Hematopoietic multipotent progenitor cell treated with erythropoietin and hydrocortisone succinate and interleukin-3 and kit ligand, for 6 days (in vitro differentiated cells): ENCODE results near the gene SYNDIG1.

Source experiments
- DNase-seq: peaks from one replicate; pipeline ENCODE4 v3.0.0-alpha.2; 2015

Gene SYNDIG1

GRCh38 chr20:24473435-24474223 is 4.2 kb downstream of the SYNDIG1 start:
- no peak for DNase-seq

GRCh38 chr20:24477831-24478547 is 8.6 kb downstream of the SYNDIG1 start:
- no peak for DNase-seq

GRCh38 chr20:24478584-24478983 is 9.2 kb downstream of the SYNDIG1 start:
- DNase-seq = no peak

- no peak for DNase-seq
Measured at GRCh38 chr20:24479106-24479505, 9.7 kb downstream of the SYNDIG1 start.

- no peak for DNase-seq
Measured at GRCh38 chr20:24479595-24479994, 10.2 kb downstream of the SYNDIG1 start.

- no peak for DNase-seq
Measured at GRCh38 chr20:24480509-24480908, 11.1 kb downstream of the SYNDIG1 start.

- no peak for DNase-seq
Measured at GRCh38 chr20:24481173-24481572, 11.7 kb downstream of the SYNDIG1 start.

- no peak for DNase-seq
Measured at GRCh38 chr20:24483435-24484080, 14.1 kb downstream of the SYNDIG1 start.

- no peak for DNase-seq
Measured at GRCh38 chr20:24484081-24484450, 14.6 kb downstream of the SYNDIG1 start.

- DNase-seq = no peak
Measured at GRCh38 chr20:24485981-24486380, 16.6 kb downstream of the SYNDIG1 start.

- DNase-seq = no peak
Measured at GRCh38 chr20:24487240-24487639, 17.8 kb downstream of the SYNDIG1 start.

GRCh38 chr20:24487648-24488047 is 18.2 kb downstream of the SYNDIG1 start:
- no peak for DNase-seq

GRCh38 chr20:24488064-24488799 is 18.8 kb downstream of the SYNDIG1 start:
- DNase-seq = no peak

GRCh38 chr20:24488800-24489175 is 19.4 kb downstream of the SYNDIG1 start:
- DNase-seq = no peak

GRCh38 chr20:24489193-24489592 is 19.8 kb downstream of the SYNDIG1 start:
- no peak for DNase-seq

GRCh38 chr20:24489631-24490260 is 20.3 kb downstream of the SYNDIG1 start:
- DNase-seq = no peak

- no peak for DNase-seq
Measured at GRCh38 chr20:24490598-24490997, 21.2 kb downstream of the SYNDIG1 start.

- no peak for DNase-seq
Measured at GRCh38 chr20:24491041-24491756, 21.8 kb downstream of the SYNDIG1 start.

GRCh38 chr20:24492031-24492607 is 22.7 kb downstream of the SYNDIG1 start:
- DNase-seq = no peak

- no peak for DNase-seq
Measured at GRCh38 chr20:24492698-24493097, 23.3 kb downstream of the SYNDIG1 start.

GRCh38 chr20:24493181-24493580 is 23.8 kb downstream of the SYNDIG1 start:
- no peak for DNase-seq
